Measurements from ENCODE around the gene ACAP2. TPM values are rescaled to one million over a fixed set of nuclear protein-coding genes. Genes with fewer than 3 reads are reported as not detected.

Gene ACAP2
- polyA plus RNA-seq, 2 of the 4 experiments (the other 2 are of a cell fraction): 7.8 to 26.0 TPM

DNA sequence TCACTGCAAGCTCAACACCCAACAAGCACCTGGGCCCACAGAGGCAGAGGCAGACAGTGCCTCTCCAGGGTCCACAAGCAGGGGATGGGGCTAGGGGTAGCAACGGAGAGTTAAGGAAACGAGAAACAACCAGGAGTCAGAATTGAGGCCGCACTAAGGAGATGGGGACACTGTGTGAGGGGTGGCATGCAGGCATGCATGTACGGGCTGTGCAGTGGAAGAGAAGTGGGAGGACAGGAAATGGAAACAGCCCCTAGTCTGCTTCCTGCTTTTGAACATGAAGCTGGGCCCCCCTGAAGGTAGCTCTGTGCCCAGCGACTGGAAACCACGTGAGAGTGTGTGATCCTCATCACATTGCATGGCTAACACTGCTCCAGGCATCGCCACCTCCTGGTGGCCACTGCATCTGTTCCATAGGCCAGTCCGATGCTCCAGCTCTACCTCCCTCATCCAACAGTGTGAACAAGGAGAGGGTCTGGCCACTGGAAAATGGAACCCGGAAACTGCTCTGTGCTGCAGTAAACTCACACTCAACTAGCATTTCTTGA is 215.8 kb downstream of the ACAP2 start:
- CTCF ChIA-PET: interaction anchor here (0.6 to 1.2 kb wide), 3 partner anchors 25 to 87 kb away, joined by 3 to 5 read pairs (median 3); no protein-coding TSS in a partner anchor
- Histone ChIP-seq H3K27ac (no peak overlapping the region), H3K4me1 (no peaks in the 10 kb centered on the region), H3K9me3 (no peaks in the 10 kb centered on the region), H3K4me3 (no peak overlapping the region), H3K4me2 (no peak overlapping the region)
- DNase-seq (ENCODE audit: low read depth in 1 of 2, low spot score in 1 of 2) (no peak), ATAC-seq (peak; percentile 59 to 67; a peak in 4 of 6 replicates), FAIRE-seq (no peak)
- TF ChIP-seq RFX5 (IDR thresholded peaks at IDR 0.05) (no peak), CEBPB (IDR thresholded peaks at IDR 0.05) (no peak), NR3C1 (IDR thresholded peaks at IDR 0.05) (no peak), EHMT2 (IDR thresholded peaks at IDR 0.05; ENCODE audit: low read depth) (no peak), JUNB (IDR thresholded peaks at IDR 0.05) (no peak), JUN (IDR thresholded peaks at IDR 0.05) (no peak), FOSB (CRISPR knock-in tag; IDR thresholded peaks at IDR 0.05) (no peak)
- TF ChIP-seq, protein P1, sequence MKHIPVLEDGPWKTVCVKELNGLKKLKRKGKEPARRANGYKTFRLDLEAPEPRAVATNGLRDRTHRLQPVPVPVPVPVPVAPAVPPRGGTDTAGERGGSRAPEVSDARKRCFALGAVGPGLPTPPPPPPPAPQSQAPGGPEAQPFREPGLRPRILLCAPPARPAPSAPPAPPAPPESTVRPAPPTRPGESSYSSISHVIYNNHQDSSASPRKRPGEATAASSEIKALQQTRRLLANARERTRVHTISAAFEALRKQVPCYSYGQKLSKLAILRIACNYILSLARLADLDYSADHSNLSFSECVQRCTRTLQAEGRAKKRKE (CRISPR knock-in tag; IDR thresholded peaks at IDR 0.05; ENCODE audit: low read depth): no peak
- TF ChIP-seq, protein P2, sequence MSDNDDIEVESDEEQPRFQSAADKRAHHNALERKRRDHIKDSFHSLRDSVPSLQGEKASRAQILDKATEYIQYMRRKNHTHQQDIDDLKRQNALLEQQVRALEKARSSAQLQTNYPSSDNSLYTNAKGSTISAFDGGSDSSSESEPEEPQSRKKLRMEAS (IDR thresholded peaks at IDR 0.05): no peak
- TF ChIP-seq, protein P3, sequence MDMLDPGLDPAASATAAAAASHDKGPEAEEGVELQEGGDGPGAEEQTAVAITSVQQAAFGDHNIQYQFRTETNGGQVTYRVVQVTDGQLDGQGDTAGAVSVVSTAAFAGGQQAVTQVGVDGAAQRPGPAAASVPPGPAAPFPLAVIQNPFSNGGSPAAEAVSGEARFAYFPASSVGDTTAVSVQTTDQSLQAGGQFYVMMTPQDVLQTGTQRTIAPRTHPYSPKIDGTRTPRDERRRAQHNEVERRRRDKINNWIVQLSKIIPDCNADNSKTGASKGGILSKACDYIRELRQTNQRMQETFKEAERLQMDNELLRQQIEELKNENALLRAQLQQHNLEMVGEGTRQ (IDR thresholded peaks at IDR 0.05): no peak
- POLR2A ChIA-PET: no interaction called here
- 97% methylated on average over 8 of the region's 9 CpGs for WGBS (ENCODE audit: missing lambda C conversion rate)

DNA sequence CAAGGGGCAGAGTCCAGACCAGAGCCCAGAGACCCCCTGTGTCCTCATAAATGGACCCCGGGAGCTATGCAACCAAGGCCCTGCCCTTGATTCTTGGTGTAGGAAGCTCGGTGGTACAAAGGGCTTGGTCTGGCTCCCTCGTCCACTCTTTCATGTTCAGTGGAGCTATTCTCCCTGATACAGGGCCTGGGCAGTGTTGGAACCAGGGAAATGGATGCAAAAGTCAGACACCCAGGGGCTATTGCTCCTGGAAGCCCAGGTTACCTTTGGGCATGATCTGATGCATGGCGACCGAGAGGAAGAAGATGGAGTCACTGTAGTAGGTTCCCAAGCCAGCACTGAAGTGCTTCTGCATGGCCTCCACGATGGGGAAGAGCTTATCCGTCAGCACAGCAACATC is 216.4 kb downstream of the ACAP2 start:
- CTCF ChIA-PET: interaction anchor here (0.8 kb wide), 1 partner anchor 24 kb away, joined by 3 read pairs; no protein-coding TSS in a partner anchor
- Histone ChIP-seq H3K27ac (no peak overlapping the region), H3K4me1 (no peaks in the 10 kb centered on the region), H3K9me3 (no peaks in the 10 kb centered on the region), H3K4me3 (no peak overlapping the region), H3K4me2 (no peak overlapping the region)
- no peak for TF ChIP-seq HOXA7 (CRISPR knock-in tag; IDR thresholded peaks at IDR 0.05)
- no peak for TF ChIP-seq ZC3H11A (IDR thresholded peaks at IDR 0.05)
- TF ChIP-seq RAD21 (conservative IDR thresholded peaks at IDR 0.05 in 1 of 2, IDR thresholded peaks at IDR 0.05 in 1 of 2): no peak
- no peak for TF ChIP-seq EHMT2 (IDR thresholded peaks at IDR 0.05; ENCODE audit: low read depth)
- no peak for TF ChIP-seq HEYL (CRISPR knock-in tag; IDR thresholded peaks at IDR 0.05)
- TF ChIP-seq KDM5A (IDR thresholded peaks at IDR 0.05): no peak
- TF ChIP-seq ZNF302 (CRISPR knock-in tag; IDR thresholded peaks at IDR 0.05): no peak
- TF ChIP-seq HDAC2 (IDR thresholded peaks at IDR 0.05): no peak
- TF ChIP-seq, protein P3 (IDR thresholded peaks at IDR 0.05): no peak
- no peak for TF ChIP-seq CHD4 (IDR thresholded peaks at IDR 0.05; ENCODE audit: borderline replicate concordance)
- no peak for TF ChIP-seq CEBPB (IDR thresholded peaks at IDR 0.05)
- TF ChIP-seq, protein P4, sequence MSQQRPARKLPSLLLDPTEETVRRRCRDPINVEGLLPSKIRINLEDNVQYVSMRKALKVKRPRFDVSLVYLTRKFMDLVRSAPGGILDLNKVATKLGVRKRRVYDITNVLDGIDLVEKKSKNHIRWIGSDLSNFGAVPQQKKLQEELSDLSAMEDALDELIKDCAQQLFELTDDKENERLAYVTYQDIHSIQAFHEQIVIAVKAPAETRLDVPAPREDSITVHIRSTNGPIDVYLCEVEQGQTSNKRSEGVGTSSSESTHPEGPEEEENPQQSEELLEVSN (IDR thresholded peaks at IDR 0.05; ENCODE audit: borderline replicate concordance, low read depth): no peak
- TF ChIP-seq BHLHE40 (IDR thresholded peaks at IDR 0.05; ENCODE audit: low read depth, low read length): no peak
- TF ChIP-seq, protein P5, sequence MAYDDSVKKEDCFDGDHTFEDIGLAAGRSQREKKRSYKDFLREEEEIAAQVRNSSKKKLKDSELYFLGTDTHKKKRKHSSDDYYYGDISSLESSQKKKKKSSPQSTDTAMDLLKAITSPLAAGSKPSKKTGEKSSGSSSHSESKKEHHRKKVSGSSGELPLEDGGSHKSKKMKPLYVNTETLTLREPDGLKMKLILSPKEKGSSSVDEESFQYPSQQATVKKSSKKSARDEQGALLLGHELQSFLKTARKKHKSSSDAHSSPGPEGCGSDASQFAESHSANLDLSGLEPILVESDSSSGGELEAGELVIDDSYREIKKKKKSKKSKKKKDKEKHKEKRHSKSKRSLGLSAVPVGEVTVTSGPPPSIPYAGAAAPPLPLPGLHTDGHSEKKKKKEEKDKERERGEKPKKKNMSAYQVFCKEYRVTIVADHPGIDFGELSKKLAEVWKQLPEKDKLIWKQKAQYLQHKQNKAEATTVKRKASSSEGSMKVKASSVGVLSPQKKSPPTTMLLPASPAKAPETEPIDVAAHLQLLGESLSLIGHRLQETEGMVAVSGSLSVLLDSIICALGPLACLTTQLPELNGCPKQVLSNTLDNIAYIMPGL (CRISPR knock-in tag; IDR thresholded peaks at IDR 0.05; ENCODE audit: borderline replicate concordance): no peak
- TF ChIP-seq, protein P6, sequence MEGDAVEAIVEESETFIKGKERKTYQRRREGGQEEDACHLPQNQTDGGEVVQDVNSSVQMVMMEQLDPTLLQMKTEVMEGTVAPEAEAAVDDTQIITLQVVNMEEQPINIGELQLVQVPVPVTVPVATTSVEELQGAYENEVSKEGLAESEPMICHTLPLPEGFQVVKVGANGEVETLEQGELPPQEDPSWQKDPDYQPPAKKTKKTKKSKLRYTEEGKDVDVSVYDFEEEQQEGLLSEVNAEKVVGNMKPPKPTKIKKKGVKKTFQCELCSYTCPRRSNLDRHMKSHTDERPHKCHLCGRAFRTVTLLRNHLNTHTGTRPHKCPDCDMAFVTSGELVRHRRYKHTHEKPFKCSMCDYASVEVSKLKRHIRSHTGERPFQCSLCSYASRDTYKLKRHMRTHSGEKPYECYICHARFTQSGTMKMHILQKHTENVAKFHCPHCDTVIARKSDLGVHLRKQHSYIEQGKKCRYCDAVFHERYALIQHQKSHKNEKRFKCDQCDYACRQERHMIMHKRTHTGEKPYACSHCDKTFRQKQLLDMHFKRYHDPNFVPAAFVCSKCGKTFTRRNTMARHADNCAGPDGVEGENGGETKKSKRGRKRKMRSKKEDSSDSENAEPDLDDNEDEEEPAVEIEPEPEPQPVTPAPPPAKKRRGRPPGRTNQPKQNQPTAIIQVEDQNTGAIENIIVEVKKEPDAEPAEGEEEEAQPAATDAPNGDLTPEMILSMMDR (IDR thresholded peaks at IDR 0.05): no peak
- 96% methylated on average over 5 of the region's 7 CpGs for WGBS (ENCODE audit: missing lambda C conversion rate)
- FAIRE-seq (no peak), DNase-seq (ENCODE audit: low read depth in 1 of 2, low spot score in 1 of 2) (no peak), ATAC-seq (no peak)
- POLR2A ChIA-PET: no interaction called here

All from A549 (cell line).